Left ventricle myocardium superior (tissue), 1 donor: Measurements from ENCODE around the gene NAA10. TPM values are rescaled to one million over a fixed set of nuclear protein-coding genes. Genes with fewer than 3 reads are reported as not detected.
A peak's percentile ranks its signal among the peaks of the same experiment; 100 is the strongest.

Source experiments
- ATAC-seq: fragments of 200-7000 bp; cut with Tn5 transposase; one replicate; pipeline ENCODE4 v1.9.1; 2020; ENCODE audit warnings: mild to moderate bottlenecking, moderate library complexity
- DNase-seq: peaks from one replicate; pipeline ENCODE4 v3.0.0-alpha.2; 2020
- intact Hi-C: fragments of 100-400 bp; cut with micrococcal nuclease; formaldehyde crosslinking; loops from one replicate; pipeline ENCODE4 v1.11.0; 2022
- total RNA-seq: library from RNA; stranded (reverse); fragmentation: NEBNext Ultra II Directional; extraction: Animal tissue kit (Norgen Biotek cat#: 25700); gene quantifications from one replicate; pipeline ENCODE4 v1.2.1, GENCODE V29; 2021
- donor health status: DM: no; HTN: yes; CAD: no; lungs with severe emphysema.

Gene NAA10
- total RNA-seq, 1 donor from 2014 or later: 72.2 TPM

- ATAC-seq: no peak
- intact Hi-C loops: loop anchor here (10.0 kb wide), 1 partner anchor 188 kb away; the partner anchor contains the start of gene PLXNB3
- no peak for DNase-seq
Observed at GRCh38 chrX:153952373-153953026, 17.7 kb upstream of the NAA10 start.

- DNase-seq: no peak
- intact Hi-C loops: loop anchor here (10.0 kb wide), 1 partner anchor 187 kb away; the partner anchor contains the start of gene PLXNB3
- ATAC-seq: no peak
Observed at GRCh38 chrX:153951683-153952372, 17.0 kb upstream of the NAA10 start.

- no peak for ATAC-seq
- intact Hi-C loops: loop anchor here (10.0 kb wide), 1 partner anchor 185 kb away; the partner anchor contains the start of gene PLXNB3
Observed at GRCh38 chrX:153950127-153950526, 15.3 kb upstream of the NAA10 start.

GRCh38 chrX:153948847-153949805 lies 14.3 kb upstream of the NAA10 start:
- ATAC-seq (peak; percentile 6), DNase-seq (no peak)
- intact Hi-C loops: no loop called here

More at GRCh38 chrX:153950127-153950526, 15.3 kb upstream of the NAA10 start:
- no peak for DNase-seq

- intact Hi-C loops: no loop called here
- ATAC-seq (peak; percentile 30), DNase-seq (no peak)
Observed at GRCh38 chrX:153948002-153948466, 13.2 kb upstream of the NAA10 start.

GRCh38 chrX:153947009-153947769 lies 12.4 kb upstream of the NAA10 start:
- ATAC-seq: peak; percentile 77
- DNase-seq: peak; percentile 78
- intact Hi-C loops: no loop called here

GRCh38 chrX:153945956-153946943 lies 11.4 kb upstream of the NAA10 start:
- DNase-seq (no peak), ATAC-seq (no peak)
- intact Hi-C loops: no loop called here

- ATAC-seq: peak; percentile 6
- no peak for DNase-seq
- intact Hi-C loops: no loop called here
Observed at GRCh38 chrX:153944800-153945150, 9.9 kb upstream of the NAA10 start.

- DNase-seq (peak; percentile 76), ATAC-seq (peak; percentile 65)
- intact Hi-C loops: no loop called here
Observed at GRCh38 chrX:153944140-153944799, 9.4 kb upstream of the NAA10 start, which contains the start of gene RENBP. RENBP (minus strand) TSS chrX:153944643; CDS start chrX:153944610, 33 bp downstream.

- intact Hi-C loops: no loop called here
- DNase-seq (no peak), ATAC-seq (no peak)
Observed at GRCh38 chrX:153941336-153942252, 6.8 kb upstream of the NAA10 start.

GRCh38 chrX:153939573-153939972 lies 4.7 kb upstream of the NAA10 start:
- DNase-seq (no peak), ATAC-seq (no peak)
- intact Hi-C loops: no loop called here

GRCh38 chrX:153938226-153938786 lies 3.5 kb upstream of the NAA10 start:
- DNase-seq (no peak), ATAC-seq (no peak)
- intact Hi-C loops: no loop called here

- ATAC-seq (no peak), DNase-seq (no peak)
- intact Hi-C loops: no loop called here
Observed at GRCh38 chrX:153937056-153937455, 2.2 kb upstream of the NAA10 start.

- ATAC-seq (no peak), DNase-seq (no peak)
Observed at GRCh38 chrX:153935326-153935851, 552 bp upstream of the NAA10 start.

GRCh38 chrX:153934148-153934761 lies 582 bp downstream of the NAA10 start:
- DNase-seq (no peak), ATAC-seq (peak; percentile 3)
- intact Hi-C loops: no loop called here

More at GRCh38 chrX:153935326-153935851, 552 bp upstream of the NAA10 start:
- intact Hi-C loops: no loop called here
